ENCODE results near the gene PHF23.
A peak's percentile ranks its signal among the peaks of the same experiment; 100 is the strongest.

Gene PHF23

DNA sequence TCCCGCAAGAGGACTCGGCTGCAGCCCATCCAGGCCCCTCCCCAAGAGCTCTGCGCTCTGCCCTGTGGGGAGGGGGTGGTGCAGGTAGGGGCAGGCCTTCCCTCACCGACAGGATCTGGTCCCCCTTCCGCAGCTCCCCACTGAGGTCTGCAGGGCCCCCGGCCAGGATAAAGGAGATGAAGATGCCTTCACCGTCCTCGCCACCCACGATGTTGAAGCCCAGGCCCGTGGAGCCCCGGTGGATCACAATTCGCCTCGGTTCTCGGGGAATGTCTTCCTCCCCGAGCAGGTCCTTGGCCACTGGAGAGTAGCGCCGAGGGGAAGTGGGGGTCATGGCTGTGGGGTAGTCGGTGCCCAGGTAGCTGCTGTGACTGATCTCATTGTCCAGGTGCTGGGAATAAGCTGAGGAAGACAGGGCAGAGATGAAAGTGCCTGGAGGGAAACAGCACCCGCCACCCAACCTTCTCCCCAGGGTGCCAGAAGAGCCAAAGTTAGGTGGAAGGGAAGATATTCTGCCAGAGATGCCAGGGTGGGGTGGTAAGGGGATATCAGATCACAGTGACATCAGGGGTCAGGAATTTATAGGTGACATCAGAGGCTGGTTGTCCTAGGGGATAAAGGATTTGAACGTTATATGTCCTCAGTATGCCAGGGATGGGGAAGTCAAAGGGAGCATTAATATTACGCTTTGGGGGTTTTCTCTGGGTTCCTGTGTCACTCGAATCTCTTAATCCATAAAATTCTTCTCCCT lies 42.4 kb downstream of the PHF23 start:
- no peak for DNase-seq

DNA sequence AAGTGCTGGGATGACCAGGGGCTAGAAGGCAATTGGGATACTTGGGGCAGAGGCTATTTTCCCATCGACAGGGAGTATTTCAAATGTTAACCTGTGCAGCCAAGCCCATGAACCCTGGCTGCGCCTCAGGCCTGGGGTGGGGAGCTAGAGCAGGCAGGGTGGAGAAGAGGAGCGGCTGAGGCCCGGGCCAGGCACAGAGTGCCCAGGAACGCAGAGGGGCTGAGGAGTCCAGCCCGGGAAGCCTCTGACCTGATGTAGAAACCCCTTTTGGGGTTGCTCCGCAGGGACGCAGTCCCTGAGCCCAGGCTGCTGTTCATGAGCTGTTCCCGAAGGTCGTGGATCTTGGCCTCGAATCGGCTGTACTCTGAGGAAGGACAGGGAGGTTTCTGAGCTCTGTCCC lies 43.3 kb downstream of the PHF23 start:
- peak; percentile 42 for DNase-seq

DNA sequence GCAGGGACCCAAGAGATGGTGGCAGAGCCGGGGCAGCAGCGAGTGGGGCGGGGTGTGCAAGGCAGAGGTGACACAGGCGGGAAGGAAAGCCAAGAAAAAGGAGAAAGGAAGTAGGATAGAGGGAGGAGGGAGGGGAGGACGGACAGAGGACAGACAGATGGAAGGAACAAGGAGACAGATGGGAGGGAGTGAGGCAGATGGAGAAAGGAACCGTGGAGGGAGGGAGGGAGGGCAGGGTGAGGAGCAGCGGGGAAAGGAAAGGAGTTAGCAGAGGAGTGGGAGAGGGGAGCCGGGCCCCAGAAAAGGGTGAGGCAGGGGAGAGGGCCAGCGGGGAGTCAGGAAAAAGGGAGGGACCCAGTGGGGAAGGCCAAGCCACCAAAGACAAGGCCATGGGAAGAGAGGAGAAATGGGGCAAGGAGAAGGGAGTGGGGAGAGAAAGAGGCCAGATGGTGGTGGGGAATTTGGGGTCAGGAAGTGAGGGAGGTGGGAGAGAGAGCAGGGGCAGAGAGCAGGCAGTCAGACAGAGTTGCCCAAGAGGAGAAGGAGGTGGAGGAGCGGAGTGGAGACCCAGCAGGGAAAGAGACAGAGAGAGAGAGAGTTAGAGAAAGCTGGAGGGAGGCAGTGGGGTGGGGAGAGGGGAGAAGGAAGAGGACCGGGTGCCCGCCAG lies 46.9 kb downstream of the PHF23 start:
- DNase-seq, result peak; percentile 29

DNA sequence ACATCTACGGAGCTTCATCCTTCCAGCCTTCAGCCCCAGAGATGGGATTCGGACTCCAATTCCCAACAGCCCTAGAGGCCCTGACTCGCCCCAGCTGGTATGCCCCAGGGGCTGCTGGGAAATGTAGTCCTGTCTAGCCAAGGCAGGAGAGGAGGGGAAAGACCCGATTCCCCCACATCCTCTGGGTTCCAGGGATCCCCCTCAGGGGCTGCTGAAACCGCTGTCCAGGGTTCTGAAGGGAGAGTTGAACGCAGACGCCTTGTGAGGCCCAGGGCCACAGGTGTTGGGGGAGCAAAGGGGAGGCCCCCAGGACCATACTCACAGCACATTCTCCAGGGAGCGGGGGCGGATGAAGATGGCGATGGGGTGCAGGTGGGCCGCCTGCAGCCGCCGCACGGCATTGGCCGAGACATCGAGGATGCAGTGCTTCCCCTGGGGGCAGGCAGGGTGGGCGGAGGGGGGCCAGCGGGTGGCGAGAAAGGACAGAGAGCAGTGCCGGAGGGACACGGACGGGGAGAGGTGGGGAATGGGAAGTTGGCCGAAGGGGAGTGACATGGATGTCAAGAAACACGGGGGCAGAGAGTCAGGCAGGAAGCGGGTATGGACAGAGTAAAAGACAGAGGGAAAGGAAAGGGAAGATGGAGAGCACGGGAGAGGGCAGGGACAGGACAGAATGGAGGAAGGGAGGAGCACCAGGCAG lies 47.5 kb downstream of the PHF23 start:
- peak; percentile 50 for DNase-seq

DNA sequence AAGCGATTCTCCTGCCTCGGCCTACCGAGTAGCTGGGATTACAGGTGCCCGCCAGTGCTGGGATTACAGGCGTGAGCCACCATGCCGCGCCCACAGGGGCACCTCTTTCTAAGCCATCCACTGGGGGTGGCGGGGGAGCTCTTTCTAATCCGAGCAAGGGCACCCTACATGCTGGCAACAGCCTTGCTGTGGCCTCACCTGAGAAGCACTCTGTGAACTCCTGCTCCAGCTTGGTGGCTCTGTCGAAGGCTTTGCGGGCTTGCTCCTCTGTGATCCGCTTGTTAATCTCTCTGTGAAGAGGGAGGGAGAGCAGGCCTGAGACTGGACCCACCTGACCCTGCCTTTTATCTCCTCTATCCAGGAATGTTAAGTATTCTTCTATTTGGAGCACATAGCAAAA lies 48.2 kb downstream of the PHF23 start:
- no peak for DNase-seq

DNA sequence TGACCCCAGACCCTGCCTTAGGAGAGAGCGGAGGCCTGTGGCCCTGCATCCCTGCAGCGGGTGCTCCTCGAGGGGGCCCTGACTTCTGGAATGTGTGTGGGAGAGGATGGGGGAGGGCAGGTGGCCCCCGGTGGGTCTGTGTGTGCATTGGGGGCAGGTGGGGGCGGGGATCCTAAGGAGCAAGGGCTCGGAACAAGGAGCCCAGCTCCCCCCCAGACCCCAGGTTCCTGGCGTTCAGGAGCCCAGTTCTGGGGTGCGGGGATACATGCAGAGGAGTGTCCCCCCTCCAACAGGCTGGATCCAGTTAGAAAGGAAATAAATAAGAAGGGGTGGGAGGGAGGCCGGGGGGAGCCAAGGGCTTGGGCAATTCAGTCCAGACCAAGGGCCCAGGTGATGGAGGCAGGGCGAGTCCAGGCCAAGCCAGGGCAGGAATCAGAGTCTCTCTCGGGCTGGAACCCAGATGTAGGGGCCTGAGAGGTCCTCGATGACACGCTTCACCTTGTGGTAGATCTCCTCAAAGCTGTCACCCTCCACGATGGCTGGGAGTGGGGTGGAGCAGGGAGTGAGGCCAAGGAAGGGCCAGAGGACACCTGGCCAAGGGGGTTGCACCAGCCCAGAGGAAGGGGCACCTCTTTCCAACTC lies 48.9 kb downstream of the PHF23 start:
- no peak for DNase-seq

DNA sequence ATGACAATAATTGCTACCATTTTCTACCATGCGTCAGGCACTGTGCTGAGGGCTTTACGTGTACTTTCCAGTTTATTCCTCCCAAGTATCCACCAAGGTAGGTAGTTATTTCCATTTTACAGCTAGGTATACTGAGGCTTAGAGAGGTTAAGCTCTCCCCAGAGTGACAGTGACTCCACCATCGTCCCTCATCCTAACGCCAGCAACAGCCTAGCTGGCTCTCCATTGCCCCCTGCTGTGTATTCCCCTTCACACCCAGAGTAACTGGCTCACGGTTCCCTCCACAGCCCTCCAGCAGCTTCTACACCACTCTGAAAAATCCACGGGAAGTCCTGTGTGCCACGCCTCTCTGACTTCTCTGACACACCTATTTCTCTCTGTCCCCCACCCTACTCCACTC lies 53.0 kb downstream of the PHF23 start:
- DNase-seq, result no peak

Data from right forelimb (tissue), 1 donor.